Measurements from ENCODE around the gene NECAB3.

Gene NECAB3

DNA sequence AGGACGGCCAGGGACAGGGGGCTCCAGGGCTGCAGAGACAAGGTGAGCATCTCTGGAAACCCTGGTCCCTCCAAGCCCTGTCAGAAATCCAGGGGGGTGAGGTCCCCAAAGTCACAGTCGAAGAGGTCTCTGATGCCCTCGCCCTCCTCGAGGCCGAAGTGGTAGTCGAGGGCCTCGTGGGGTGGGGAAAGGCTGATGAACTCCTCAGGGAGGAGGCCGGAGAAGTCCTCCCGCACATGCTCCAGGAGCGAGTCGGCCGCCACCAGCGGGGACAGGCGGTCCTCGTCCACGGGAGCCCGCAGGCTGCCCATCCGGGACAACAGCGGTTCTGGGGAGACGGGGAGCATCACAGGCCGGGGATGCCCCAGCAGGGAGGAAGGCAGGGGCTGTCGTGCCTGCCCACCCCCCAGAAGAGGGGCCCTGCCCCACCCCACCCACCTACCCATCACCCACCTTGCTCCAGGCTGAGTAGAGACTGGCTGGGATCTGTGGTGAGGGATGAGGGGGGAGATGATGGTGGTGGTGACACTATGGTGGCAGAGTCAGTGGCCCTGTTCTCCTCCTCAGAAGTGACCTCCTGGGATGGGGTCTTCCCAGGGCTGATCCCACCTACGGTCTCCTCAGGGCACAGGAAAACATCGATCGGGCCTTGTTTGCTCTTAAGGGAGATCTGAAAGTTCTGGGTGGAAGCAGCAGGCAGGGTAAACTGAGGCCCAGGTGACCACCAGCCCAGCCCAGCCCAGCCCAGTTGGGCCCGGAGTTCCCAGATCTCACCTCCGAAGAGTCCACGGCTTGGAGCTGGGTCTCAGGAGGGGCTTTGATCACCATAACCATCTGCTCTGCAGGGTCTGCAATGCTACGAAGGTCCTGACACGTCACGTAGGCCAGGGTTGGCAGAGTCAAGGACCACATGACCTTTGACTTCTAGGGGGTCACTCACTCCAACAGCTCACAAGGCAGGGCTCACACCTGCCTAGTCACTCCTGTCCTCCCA lies 2.7 kb upstream of the NECAB3 start:
- no peak for DNase-seq

DNA sequence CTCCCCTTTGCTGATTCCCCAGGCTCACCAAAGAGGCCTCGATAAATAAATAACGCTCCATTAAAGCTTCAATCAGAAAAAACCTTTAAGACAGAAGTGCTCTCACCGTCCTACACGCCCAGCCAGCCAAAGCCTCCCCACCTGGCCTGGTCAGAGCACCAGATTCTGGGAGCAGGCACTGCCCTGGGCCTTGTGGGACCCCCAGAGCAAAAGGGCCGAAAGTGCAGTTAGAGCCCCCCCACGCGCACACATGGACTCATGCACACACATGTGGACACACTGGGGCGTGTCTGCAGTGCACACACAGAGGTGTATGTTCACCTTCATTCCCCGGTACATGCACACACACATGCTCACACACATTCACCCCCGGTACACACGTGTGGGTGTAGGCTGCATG lies 1.9 kb upstream of the NECAB3 start:
- DNase-seq: no peak

DNA sequence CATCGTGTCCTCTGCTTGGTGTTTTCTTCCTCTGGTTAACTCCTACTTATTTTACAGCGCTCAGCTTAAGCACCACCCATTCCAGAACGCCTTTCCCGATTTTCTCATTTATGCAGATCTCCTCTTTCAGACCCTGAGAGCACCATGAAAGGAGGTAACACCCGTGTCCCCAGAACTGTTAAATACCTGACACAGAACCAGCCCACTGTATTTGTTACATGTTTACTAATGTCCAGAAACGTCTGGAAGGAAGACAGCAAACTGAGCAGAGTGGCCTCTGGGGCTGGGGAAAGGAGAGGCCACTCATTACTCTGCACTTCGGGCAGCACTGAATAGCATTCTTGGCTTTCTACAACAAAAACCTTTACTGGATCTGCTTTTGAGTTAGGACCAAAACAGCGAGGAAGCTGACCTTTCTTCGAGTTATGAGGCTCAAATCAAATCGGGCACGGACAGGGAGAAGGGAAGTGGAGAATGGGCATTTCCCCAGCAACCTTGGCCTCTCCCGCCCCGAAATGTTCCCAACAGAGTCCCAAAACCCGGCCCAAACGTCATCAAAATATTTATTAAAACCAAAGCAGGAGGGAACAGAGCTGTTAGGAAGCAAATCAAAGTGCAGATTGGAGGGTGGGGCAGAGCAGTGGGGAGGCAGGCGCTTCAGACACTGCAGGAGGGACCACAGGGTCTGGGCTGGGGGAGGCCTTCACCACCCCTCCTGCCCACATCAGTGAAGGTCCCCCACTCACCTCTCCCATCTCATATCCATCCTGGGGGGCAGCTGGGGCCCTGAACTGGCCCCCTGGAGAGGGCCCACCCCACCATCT lies 1.1 kb upstream of the NECAB3 start:
- DNase-seq: no peak

DNA sequence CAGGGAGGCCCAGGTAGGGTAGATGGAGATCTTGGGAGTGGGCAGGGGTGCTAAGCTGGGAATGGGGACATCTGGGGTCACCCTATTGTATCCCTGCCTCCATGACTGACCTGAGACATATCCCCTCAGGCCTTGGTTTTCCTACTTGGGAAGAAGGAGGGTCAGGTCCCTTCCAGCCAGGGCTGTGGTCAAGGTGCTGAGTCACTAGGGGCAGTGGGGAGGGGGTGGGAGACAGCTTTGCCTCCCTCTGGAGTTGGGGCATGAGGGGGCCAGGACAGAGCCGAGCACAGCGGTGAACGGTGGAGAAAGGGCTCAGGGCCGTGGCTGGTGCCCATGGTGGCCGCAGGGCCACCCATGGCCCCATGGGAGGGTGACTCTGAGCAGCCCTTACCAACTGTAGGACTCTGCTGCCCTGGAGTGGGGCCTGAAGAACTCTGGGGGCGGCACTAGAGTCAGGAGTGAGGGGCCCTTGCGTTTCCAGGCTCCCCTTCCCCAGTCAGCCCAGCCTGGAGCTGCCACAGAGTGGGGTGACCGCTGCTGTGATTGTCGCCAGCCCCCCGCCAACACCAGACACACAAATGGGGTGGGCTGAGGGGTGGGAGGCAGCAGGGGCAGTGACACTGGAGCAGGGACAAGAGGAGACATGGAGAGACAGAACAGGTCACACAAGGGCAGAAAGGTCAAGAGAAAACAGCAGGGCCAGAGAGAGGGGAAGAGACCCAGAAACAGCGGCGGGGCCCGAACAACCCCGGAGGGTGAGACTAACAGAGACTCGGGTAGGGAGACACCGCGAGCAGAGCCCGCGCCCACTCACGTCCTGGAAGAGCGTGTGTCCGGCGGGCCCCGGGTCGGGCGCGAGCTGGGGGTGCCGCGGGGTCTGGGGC lies 576 bp downstream of the NECAB3 start:
- DNase-seq: no peak

DNA sequence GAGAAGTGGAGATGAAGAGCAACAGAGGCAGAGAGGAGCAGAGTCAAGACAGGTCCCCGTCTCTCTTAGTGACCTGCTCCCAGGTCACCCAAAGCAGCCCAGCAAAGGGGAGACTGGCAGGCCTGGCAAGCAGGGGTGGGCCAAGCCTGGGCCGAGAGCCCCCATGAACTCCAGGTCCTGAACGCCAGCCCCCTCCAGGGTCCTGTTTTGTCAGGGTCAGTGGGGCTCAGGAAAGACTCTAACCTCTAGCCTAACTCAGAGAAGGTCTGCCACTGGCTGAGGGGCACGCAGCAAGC lies 1.2 kb downstream of the NECAB3 start:
- no peak for DNase-seq

DNA sequence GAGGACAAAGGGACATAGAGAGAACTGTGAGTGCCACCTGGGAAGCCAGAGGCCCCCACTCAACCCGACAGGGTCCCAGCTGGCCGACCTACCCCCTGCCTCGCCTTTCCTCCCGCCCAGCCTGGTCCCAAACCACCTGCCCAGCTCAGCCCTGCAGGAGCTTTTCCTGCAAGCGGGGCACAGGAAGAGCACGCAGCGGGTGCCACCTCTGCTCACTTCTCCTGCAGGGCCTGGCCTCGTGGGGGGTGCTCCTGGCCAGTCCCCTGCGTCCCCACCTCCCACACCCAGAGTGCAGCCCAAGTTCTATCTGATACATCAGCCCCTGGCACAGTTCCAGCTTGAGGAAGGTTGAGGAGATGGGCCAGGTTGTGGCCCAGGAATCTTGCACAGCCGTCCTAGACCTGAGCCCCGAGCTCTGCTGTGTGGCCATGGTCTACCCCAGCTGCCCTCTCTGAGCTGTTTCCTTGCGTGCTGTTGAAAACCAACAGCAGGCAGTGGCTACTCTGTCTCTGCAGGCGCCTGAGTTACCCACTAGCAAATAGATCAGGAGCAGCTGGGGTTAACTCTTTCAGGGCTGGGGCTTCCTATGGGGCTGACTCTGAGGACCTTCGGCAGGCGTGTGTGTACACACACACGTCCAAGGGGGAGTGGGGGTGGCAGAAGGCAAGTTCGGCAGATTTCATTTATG lies 1.7 kb downstream of the NECAB3 start:
- DNase-seq: peak; percentile 10

DNA sequence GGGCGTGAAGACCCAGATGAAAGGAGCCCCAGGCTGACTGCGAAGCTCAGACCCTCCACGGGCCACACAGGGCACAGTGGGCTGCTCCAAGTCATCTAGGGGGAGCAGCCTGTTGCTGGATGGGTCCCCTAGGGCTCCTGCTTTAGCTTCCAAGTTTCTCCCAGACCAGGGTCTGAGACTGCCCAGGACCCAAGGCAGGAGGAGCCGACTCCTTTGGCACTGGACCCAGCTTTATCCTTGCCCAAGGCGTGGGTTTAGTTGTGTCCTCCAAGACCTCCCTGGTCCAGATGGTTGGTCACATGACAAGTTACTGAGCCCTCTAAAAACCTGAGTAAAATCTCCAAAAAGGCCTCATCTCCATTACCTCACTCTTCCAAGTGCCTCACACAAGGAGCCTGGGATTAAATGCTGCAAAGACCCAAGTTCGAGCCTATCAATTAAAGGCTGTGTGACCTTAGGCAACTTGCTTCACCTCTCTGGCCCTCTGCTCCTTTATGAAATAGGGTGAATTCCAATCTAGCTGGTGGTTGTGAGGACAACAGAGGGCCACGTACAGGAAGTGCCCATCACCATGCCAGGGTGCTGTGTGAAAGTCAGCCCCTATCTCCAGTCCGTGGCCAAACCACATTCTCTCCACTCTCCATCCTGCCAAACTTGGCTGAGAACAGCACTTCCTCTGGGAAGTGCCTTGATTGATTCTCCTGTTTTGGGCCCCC lies 2.5 kb downstream of the NECAB3 start:
- no peak for DNase-seq

DNA sequence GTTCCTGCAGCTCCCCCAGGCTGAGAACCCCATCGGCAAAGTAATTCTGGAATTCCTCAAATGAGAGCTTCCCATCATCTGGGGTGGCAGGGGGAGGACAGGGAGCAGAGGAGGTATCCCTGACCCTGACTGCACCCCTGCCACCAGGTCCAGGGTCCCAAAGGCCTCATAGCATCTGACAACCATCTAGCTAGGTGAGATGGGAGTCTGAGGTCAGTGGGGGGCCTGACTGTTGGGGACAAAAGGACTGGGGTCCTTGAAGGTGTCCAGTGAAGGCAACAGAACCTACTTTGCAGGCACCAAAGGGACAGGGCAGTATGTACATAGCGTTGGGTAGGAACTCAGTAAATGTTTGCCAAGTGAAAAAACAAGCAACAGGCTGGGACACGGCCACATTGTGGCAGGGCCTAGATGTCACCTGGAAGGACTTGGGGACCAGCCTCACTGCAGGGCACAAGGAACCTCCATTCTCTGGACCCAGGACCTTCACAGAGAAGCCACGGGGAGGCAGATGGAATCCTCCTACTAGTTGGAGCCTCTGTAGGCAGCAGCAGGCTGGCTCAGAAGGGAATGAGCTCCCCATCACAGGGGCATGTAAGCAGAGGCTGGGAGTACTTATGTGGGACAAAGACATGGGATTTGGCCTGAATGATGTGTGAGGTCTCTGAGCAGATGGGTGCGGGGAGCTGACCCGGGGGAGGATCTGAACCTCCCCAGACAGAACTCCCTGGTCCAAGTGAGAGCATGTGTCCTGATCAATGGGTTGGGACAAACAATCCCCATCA lies 3.3 kb downstream of the NECAB3 start:
- DNase-seq: no peak

DNA sequence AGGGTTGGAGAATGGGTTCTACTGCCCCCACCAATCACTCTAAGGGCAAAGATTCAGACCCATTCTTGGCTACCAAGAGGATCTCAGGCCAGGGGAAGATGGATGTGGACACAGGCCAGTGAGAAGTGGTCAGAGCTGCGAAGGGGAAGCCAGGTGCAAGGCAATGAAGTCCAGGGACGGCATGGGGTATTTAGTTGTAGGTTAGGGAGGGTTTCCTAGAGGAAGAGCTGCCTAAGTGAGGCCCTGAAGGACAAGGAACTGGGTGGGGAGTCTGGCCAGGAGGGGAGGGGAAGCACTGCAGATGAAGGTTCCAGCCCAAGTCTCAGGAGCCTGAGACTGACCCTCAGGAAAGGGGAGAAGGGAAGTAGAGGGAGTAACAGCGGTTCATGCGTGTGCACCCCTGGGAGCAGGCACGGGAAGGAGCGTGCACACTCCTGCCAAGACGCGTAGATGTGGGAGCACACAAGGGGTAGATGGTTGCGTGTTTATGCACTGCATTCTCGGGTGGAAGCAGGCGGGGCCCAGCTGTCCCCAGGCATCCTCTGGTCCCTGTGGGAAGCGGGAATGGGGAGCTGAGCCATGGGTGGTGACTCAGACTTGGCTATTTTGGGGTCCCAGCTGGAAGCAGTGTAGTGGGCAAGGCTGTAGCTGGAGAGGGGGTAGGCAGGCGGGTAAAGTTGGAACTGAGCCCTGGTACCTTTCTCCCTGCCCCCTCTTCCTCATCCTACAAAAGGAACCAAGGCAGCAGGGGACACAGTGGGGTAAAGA lies 4.2 kb downstream of the NECAB3 start:
- no peak for DNase-seq

DNA sequence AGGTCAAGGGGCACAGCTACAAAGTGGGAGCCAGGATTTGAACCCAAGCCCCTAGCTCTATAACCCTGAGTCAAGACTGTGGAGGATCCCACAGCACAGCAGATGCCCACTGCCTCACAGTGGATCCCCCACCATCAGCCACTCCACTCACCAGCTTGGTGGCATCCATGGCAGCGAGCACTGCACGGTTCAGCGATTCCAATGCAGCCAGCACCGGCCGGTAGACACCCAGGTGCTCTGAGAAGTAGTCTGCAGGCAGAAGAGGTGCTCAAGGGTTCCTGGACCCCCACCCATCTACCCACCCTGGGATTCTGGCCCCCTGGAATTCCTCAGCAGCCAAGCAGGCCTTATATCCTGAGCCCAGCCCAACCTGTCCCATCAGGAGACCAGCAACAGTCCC lies 5.0 kb downstream of the NECAB3 start:
- DNase-seq: no peak

DNA sequence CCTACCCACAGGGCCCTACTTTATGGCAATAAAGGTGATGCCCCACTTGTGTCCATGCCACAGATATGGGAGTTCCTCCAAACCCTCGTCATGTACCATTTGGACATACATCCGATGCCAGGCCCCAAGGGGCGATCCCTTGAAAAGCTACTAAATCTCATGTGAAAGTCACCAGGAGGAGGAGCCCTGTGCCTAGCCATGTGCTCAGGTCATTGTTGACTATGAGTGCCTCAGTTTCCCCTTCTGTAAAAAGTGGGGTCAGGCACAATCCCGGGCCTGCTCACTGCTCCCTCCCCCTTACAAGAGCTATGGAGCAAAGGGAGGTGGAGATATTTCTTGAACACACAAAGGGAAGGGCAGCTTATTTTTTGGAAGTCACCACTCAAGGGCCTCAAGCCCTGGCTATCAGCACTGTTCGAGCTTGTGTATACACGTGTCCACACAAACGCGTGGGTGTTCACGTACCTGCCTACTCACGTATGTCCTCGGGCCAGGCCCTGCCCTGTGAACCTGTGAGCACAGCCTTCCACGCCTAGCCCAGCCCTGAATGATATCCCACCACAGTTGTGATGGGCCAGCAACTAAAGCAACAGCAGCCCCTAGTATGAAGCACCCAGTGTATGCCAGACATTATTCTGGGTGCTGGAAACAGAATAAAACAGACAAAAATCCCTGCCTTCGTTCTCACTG lies 5.6 kb downstream of the NECAB3 start:
- DNase-seq: no peak

DNA sequence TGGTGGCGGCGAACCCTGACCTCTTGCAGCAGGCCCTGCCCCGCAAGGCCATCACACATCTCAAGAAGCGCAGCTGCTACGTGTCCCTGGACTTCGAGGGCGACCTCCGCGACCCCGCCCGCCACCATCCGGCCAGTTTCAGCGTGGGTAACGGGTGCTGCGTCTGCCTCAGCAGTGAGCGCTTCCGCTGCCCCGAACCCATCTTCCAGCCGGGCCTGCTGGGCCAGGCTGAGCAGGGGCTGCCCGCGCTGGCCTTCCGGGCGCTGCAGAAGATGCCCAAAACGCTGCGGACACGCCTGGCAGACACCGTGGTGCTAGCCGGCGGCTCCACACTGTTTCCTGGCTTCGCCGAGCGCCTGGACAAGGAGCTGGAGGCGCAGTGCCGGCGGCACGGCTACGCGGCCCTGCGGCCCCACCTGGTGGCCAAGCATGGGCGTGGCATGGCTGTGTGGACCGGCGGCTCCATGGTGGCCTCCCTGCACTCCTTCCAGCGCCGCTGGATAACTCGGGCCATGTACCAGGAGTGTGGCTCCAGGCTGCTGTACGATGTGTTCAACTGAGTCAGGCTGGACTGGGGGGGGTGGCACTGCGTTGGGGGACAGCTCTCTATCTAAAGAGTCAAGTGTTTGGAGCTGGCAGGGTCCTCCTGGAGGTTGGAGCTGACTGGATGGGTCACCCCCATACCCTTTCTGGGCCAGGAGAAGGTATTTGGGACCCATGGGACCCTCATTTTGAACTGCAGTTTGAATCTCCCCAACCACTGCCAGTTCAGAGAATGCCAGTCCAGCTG lies 6.4 kb downstream of the NECAB3 start:
- peak; percentile 66 for DNase-seq

DNA sequence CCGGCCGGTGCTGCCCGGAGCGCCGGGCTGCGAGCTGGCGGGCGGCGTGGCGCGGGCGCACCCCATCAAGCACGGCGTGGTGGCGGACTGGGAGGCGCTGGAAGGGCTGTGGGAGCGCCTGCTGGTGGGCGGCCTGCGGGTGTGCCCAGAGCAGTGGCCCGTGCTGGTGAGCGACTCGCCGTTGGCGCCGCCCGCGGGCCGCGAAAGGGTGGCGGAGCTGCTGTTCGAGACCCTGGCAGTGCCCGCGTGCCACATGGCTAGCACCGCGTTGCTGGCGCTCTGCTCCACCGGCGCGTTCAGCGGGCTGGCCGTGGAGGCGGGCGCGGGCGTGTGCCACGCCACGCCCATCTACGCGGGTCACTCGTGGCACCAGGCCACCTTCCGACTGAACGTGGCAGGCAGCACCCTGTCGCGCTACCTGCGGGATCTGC lies 7.0 kb downstream of the NECAB3 start:
- no peak for DNase-seq

DNA sequence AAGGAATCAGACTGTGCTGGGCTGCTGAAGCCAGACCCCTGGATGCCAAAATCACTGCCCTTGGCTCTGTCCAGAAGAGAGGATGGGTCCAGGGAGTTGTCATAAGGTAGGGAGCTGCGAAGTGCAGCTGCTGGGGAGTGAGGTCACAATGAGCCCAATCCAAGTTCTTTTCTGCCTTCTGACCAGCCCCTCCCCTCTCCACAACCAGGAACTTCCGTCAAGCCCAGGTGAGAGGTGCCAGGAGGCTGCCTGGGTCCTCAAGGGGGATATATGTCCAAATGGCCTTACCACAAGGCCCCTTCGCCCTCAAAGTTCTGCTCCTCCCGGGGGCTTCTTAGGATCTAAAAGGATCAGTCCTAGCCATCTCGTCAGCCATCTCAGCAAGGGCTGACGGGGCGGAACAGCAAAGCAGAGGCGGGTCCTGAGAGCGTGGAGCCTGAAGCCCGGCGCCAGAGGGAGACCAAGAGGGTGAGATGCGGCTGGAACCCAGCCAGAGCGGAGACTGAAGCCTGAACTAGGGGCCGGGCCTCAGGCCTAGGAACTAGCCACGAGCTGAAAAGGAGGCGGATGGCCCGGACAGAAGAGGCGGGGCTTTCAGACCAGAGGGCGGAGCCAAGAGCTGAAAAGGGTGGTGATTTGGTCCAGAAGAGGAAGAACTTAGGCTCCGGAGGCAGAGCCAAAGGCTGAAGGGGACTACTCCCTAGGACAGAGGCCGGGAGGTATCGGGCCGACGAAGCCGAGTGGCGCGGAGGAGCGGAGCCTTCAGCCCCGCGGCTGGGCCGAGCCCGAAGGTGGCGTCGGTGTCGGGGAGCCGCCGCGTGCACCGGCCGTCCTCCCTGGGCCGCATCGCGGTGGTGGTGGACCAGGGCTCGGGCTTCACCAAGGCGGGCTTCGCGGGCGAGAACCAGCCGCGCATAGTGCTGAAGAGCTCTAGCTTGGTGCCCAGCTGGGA lies 7.7 kb downstream of the NECAB3 start, which contains the start of gene ACTL10:
ACTL10 (plus strand) TSS at position 651 of the 952 bp plus-strand sequence. CDS start 555 bp downstream, outside the sequence.
- peak; percentile 97 for DNase-seq

DNA sequence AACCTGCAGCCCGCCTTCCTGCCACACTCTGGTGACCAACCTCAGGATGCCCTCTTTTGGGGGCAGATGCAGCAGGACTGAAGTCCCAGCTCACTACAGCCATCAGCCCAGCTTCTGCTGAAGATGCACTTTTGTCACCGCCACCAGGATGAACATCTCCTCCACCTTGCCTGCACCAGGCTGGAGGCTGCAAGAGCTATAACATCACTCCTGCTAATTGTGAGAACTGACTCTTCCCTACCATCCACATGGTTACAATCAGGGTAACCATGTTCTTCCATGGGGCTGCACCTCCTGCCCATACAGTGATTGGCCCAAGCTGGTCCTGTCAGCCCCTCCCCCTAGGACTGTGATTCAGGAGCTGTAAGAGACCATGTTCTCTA lies 9.5 kb downstream of the NECAB3 start:
- DNase-seq: peak; percentile 9

DNA sequence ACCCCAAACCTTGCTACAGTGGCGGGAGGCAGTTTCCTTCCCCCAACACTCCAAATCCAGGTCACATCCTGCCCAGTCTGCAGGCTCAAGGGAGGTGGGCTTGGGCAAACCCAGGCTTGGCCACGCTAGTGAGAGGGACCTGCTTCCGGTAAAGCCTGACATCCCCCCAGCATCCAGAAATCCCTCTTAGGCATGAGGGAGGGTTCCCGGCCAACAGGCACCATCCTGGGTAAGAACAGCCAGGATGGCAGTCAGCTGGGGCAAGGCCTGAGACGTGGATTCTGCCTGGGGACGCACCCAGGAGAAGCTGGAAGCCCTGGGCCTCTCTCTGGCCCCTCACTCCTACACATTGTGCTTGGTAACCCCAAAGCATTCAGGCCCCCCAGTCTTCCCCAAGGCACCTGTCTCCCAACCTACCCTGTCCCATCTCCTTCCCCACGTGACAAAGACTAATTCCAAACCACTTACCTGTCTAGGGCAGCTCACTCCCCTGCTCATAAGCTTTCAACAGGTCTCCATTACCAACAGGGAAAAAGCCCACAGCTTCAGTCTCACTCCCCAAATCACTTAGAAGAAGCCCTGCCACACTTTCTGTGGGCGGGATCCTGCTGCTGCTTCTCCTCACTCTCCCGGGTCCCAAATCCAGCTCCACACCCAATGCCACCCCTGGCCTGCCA lies 10.0 kb downstream of the NECAB3 start:
- no peak for DNase-seq
